Liver (tissue), 9 donors: ENCODE results near the gene RASGRP2. TPM values are rescaled to one million over a fixed set of nuclear protein-coding genes. Genes with fewer than 3 reads are reported as not detected.

Experiments used
- DNase-seq: peaks from one replicate; pipeline ENCODE4 v3.0.0-alpha.2; 2017; ENCODE audit warnings: low spot score
- H3K27ac ChIP-seq, 2 donors: one replicate each; pipeline ENCODE4 v1.7.0; 2013; ENCODE audit warnings: inconsistent platforms in 2 of 2, low read length in 2 of 2, control low read depth in 1 of 2, low read depth in 1 of 2, mild to moderate bottlenecking in 1 of 2
- H3K27me3 ChIP-seq, 4 donors: one replicate each; pipeline versions ENCODE4 v1.6.1 to v1.7.0; 2013; ENCODE audit warnings: low read length in 3 of 4, inconsistent platforms in 1 of 4, mild to moderate bottlenecking in 1 of 4, moderate library complexity in 1 of 4; ENCODE audit not compliant: control insufficient read depth in 4 of 4, insufficient read depth in 4 of 4
- H3K36me3 ChIP-seq, 4 donors: one replicate each; pipeline versions ENCODE4 v1.6.1 to v1.7.0; 2013; ENCODE audit warnings: low read length in 3 of 4, mild to moderate bottlenecking in 3 of 4, low read depth in 1 of 4, moderate library complexity in 1 of 4; ENCODE audit not compliant: control insufficient read depth in 4 of 4, insufficient read depth in 3 of 4
- H3K4me1 ChIP-seq, 4 donors: one replicate each; pipeline versions ENCODE4 v1.6.1 to v1.7.0; 2013; ENCODE audit warnings: low read length in 3 of 4, mild to moderate bottlenecking in 3 of 4, moderate library complexity in 1 of 4; ENCODE audit not compliant: control insufficient read depth in 4 of 4, insufficient read depth in 4 of 4
- H3K4me3 ChIP-seq, 3 donors: one replicate each; pipeline versions ENCODE4 v1.6.1 to v1.7.0; 2013; ENCODE audit warnings: low read length in 3 of 3, control low read depth in 1 of 3, low read depth in 1 of 3, mild to moderate bottlenecking in 1 of 3
- H3K9ac ChIP-seq, 2 donors: one replicate each; pipeline ENCODE4 v1.7.0; 2013; ENCODE audit warnings: low read length in 2 of 2, mild to moderate bottlenecking in 2 of 2, moderate library complexity in 2 of 2, control low read depth in 1 of 2, low read depth in 1 of 2
- H3K9me3 ChIP-seq, 4 donors: one replicate each; pipeline versions ENCODE4 v1.6.1 to v1.7.0; 2013; ENCODE audit warnings: low read length in 3 of 4; ENCODE audit not compliant: control insufficient read depth in 4 of 4
- EGR1 ChIP-seq, 2 donors: IDR thresholded peaks; 2 replicates each; pipeline ENCODE4 v1.6.1; 2016 to 2018; ENCODE audit warnings: antibody characterized with exemption in 2 of 2, low read depth in 2 of 2
- FOXA1 ChIP-seq: IDR thresholded peaks from 2 replicates; pipeline ENCODE4 v1.6.1; 2016; ENCODE audit warnings: antibody characterized with exemption
- FOXA2 ChIP-seq: IDR thresholded peaks from 2 replicates; pipeline ENCODE4 v1.6.1; 2016; ENCODE audit warnings: antibody characterized with exemption
- GABPA ChIP-seq, 2 donors: IDR thresholded peaks in 1 of 2; conservative IDR thresholded peaks in 1 of 2; 2 replicates each; pipeline ENCODE4 v1.6.1; 2016; ENCODE audit warnings: antibody characterized with exemption in 2 of 2, mild to moderate bottlenecking in 1 of 2, moderate library complexity in 1 of 2
- HNF4A ChIP-seq, 2 donors: conservative IDR thresholded peaks; 2 replicates each; pipeline ENCODE4 v1.6.1; 2016; ENCODE audit warnings: antibody characterized with exemption in 2 of 2, mild to moderate bottlenecking in 2 of 2
- JUND ChIP-seq, 2 donors: IDR thresholded peaks; 2 replicates each; pipeline ENCODE4 v1.6.1; 2016; ENCODE audit warnings: antibody characterized with exemption in 2 of 2
- NR2F2 ChIP-seq: IDR thresholded peaks from 2 replicates; pipeline ENCODE4 v1.6.1; 2016; ENCODE audit warnings: antibody characterized with exemption
- RAD21 ChIP-seq, 2 donors: IDR thresholded peaks; 2 replicates each; pipeline ENCODE4 v1.6.1; 2016; ENCODE audit warnings: antibody characterized with exemption in 2 of 2, mild to moderate bottlenecking in 2 of 2
- RXRA ChIP-seq, 2 donors: IDR thresholded peaks; 2 replicates each; pipeline ENCODE4 v1.6.1; 2017 to 2018; ENCODE audit warnings: antibody characterized with exemption in 2 of 2, mild to moderate bottlenecking in 1 of 2
- SP1 ChIP-seq: IDR thresholded peaks from 2 replicates; pipeline ENCODE4 v1.6.1; 2018; ENCODE audit warnings: antibody characterized with exemption, mild to moderate bottlenecking
- TAF1 ChIP-seq: conservative IDR thresholded peaks from 2 replicates; pipeline ENCODE4 v1.6.1; 2016; ENCODE audit warnings: antibody characterized with exemption, mild to moderate bottlenecking
- WGBS: extraction: QIAGEN DNeasy Blood & Tissue Kit; methylation state at CpG from one replicate; pipeline ENCODE4 v1.1.7; 2013; 5-methylcytosine and 5-hydroxymethylcytosine counted together
- polyA plus RNA-seq, 2 donors: library from polyadenylated mRNA; stranded (reverse) in 1 of 2; unstranded in 1 of 2; fragments of 200-250 nt in 1 of 2; fragments of >200 nt in 1 of 2; fragmentation: Nextera tagmentation in 1 of 2; extraction: Ambion mirVana in 1 of 2; gene quantifications; one replicate each; pipeline versions ENCODE4 v1.2.1 to v1.2.3, GENCODE V29; 2013 to 2015
- total RNA-seq, 2 donors: library from RNA; depleted of rRNA; stranded (reverse); fragments of >200 nt; gene quantifications; one replicate each; pipeline ENCODE4 v1.2.3, GENCODE V29; 2014
- TF ChIP-seq, protein P1 (sequence below): fragments of 150-350 bp; IDR thresholded peaks from 2 replicates; pipeline ENCODE4 v1.5.1; 2017; ENCODE audit warnings: improper control_type of control experiment, low read depth, low read length; ENCODE audit not compliant: missing input control
- TF ChIP-seq, protein P2 (sequence below): IDR thresholded peaks from 2 replicates; pipeline ENCODE4 v1.6.1; 2016; ENCODE audit warnings: antibody characterized with exemption
- TF ChIP-seq, protein P3 (sequence below): IDR thresholded peaks from 2 replicates; pipeline ENCODE4 v1.6.1; 2016; ENCODE audit warnings: antibody characterized with exemption, mild to moderate bottlenecking
- donor health status: healthy.
- donor health status: healthy.
- donor health status: healthy.
- donor health status: healthy.
- donor health status: healthy.

The RASGRP2 gene
- total and polyA plus RNA-seq, 4 donors: 2.7 to 14.9 (median 8.7) TPM

DNA sequence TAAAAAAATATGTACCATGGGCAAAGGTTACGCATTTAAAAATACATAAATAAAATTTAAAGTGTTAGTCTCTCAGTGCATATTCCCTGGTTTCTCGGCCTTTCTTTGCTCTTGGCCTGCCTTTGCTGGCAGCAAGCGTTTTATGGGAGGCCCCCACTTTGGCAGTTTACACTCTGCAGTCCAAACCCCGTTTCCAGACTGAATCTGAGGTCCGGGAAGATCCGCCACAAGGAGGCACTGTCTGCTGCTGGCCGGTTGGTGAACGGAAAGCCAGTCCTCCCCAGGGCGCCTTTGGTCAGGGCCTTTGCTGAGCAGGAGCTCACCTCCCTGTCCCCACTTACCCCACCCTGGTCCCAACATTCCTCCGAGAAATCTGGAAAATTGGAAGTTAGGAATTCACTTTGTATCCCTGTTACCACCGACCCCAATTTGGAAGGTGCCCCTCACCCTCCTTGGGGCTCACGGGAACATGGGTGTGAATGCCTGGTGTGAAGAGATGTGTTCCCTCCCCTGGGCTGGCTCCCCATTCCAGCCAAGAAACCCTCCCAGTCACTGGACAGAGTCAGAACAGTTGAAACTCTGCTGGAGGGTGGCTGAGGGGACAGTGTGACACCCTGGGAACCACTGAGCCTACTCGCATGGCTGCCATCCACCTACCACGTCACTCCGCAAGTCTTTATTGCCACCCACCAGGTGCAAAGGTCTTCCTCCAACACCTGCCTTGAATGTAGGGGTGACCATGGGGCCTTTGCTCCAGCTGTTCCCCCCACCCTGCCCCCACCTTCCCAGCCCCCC is 43.8 kb upstream of the RASGRP2 start:
- TF ChIP-seq SP1 (no peak), GABPA (IDR thresholded peaks at IDR 0.05 in 1 of 2, conservative IDR thresholded peaks at IDR 0.05 in 1 of 2) (no peak), HNF4A (conservative IDR thresholded peaks at IDR 0.05) (no peak), TAF1 (no peak), RAD21 (IDR thresholded peaks at IDR 0.05) (peak; percentile 79 to 90), RXRA (IDR thresholded peaks at IDR 0.05) (no peak), FOXA1 (no peak)
- TF ChIP-seq, protein P1, sequence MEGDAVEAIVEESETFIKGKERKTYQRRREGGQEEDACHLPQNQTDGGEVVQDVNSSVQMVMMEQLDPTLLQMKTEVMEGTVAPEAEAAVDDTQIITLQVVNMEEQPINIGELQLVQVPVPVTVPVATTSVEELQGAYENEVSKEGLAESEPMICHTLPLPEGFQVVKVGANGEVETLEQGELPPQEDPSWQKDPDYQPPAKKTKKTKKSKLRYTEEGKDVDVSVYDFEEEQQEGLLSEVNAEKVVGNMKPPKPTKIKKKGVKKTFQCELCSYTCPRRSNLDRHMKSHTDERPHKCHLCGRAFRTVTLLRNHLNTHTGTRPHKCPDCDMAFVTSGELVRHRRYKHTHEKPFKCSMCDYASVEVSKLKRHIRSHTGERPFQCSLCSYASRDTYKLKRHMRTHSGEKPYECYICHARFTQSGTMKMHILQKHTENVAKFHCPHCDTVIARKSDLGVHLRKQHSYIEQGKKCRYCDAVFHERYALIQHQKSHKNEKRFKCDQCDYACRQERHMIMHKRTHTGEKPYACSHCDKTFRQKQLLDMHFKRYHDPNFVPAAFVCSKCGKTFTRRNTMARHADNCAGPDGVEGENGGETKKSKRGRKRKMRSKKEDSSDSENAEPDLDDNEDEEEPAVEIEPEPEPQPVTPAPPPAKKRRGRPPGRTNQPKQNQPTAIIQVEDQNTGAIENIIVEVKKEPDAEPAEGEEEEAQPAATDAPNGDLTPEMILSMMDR: peak; percentile 63
- Histone ChIP-seq H3K9me3 (no peaks in the 10 kb centered on the region), H3K4me1 (peaks cover 0 to 5% (median 2%) of the 10 kb centered on the region in 4 donors), H3K36me3 (peaks cover 0 to 6% (median 1%) of the 10 kb centered on the region in 4 donors), H3K4me3 (no peak overlapping the region), H3K9ac (no peak overlapping the region), H3K27me3 (no peaks in the 10 kb centered on the region), H3K27ac (no peak overlapping the region)
- DNase-seq: peak; percentile 75
- WGBS: 41% methylated on average over 15 of the region's 15 CpGs

DNA sequence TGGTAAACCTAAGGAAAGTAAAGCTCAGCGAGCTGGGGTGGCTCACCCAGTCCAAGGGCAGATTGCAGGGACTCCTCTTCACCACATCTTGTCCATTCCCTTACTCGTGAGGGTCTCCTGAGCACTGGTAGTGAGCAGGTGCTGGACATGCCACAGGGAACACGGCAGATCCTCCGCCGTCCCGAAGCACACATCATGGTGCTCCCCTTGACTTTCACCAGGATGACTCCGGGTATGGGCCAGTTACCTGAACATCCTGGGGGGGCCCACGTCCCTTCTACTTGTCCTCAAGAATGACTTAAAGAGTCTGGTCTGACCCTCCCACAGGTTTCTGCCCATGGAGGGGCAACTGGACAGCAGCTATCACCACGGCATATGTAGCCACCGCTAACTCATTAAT is 42.4 kb upstream of the RASGRP2 start:
- TF ChIP-seq, protein P2, sequence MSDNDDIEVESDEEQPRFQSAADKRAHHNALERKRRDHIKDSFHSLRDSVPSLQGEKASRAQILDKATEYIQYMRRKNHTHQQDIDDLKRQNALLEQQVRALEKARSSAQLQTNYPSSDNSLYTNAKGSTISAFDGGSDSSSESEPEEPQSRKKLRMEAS: no peak
- TF ChIP-seq GABPA (IDR thresholded peaks at IDR 0.05 in 1 of 2, conservative IDR thresholded peaks at IDR 0.05 in 1 of 2) (no peak), RAD21 (IDR thresholded peaks at IDR 0.05) (no peak), EGR1 (IDR thresholded peaks at IDR 0.05; ENCODE audit: low read depth in 2 of 2) (no peak), SP1 (no peak), RXRA (IDR thresholded peaks at IDR 0.05) (no peak), NR2F2 (no peak), JUND (IDR thresholded peaks at IDR 0.05) (no peak), FOXA1 (no peak), TAF1 (no peak), FOXA2 (no peak), HNF4A (conservative IDR thresholded peaks at IDR 0.05) (no peak)
- TF ChIP-seq, protein P1: no peak
- TF ChIP-seq, protein P3, sequence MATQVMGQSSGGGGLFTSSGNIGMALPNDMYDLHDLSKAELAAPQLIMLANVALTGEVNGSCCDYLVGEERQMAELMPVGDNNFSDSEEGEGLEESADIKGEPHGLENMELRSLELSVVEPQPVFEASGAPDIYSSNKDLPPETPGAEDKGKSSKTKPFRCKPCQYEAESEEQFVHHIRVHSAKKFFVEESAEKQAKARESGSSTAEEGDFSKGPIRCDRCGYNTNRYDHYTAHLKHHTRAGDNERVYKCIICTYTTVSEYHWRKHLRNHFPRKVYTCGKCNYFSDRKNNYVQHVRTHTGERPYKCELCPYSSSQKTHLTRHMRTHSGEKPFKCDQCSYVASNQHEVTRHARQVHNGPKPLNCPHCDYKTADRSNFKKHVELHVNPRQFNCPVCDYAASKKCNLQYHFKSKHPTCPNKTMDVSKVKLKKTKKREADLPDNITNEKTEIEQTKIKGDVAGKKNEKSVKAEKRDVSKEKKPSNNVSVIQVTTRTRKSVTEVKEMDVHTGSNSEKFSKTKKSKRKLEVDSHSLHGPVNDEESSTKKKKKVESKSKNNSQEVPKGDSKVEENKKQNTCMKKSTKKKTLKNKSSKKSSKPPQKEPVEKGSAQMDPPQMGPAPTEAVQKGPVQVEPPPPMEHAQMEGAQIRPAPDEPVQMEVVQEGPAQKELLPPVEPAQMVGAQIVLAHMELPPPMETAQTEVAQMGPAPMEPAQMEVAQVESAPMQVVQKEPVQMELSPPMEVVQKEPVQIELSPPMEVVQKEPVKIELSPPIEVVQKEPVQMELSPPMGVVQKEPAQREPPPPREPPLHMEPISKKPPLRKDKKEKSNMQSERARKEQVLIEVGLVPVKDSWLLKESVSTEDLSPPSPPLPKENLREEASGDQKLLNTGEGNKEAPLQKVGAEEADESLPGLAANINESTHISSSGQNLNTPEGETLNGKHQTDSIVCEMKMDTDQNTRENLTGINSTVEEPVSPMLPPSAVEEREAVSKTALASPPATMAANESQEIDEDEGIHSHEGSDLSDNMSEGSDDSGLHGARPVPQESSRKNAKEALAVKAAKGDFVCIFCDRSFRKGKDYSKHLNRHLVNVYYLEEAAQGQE: no peak
- WGBS: 94% methylated on average over 10 of the region's 10 CpGs
- H3K27me3 ChIP-seq: no peaks in the 10 kb centered on the region
- H3K36me3 ChIP-seq: peaks cover 0 to 6% (median 1%) of the 10 kb centered on the region in 4 donors
- H3K27ac ChIP-seq: no peak overlapping the region
- no peak overlapping the region for H3K9ac ChIP-seq
- DNase-seq: no peak
- H3K9me3 ChIP-seq: no peaks in the 10 kb centered on the region
- peaks cover 0 to 5% (median 2%) of the 10 kb centered on the region in 4 donors for H3K4me1 ChIP-seq
- no peak overlapping the region for H3K4me3 ChIP-seq
